ENCODE data around the gene STAT6.

Gene STAT6

GRCh38 chr12:57111031-57111734 lies at the start of gene STAT6:
Gene STAT6 (minus strand): TSS chr12:57111362. CDS start chr12:57108278, 3,084 bp downstream.
- in situ Hi-C loops (cut with MboI; ENCODE audit: low sequenced_read_pairs): no loop called here

- in situ Hi-C loops (cut with MboI; ENCODE audit: low sequenced_read_pairs): no loop called here
Measured at GRCh38 chr12:57160741-57161140, 49.6 kb upstream of the STAT6 start.

GRCh38 chr12:57160040-57160439 lies 48.9 kb upstream of the STAT6 start:
- in situ Hi-C loops (cut with MboI; ENCODE audit: low sequenced_read_pairs): no loop called here

- in situ Hi-C loops (cut with MboI; ENCODE audit: low sequenced_read_pairs): no loop called here
Measured at GRCh38 chr12:57159311-57159710, 48.1 kb upstream of the STAT6 start.

- in situ Hi-C loops (cut with MboI; ENCODE audit: low sequenced_read_pairs): no loop called here
Measured at GRCh38 chr12:57158665-57159064, 47.5 kb upstream of the STAT6 start.

GRCh38 chr12:57158186-57158585 lies 47.0 kb upstream of the STAT6 start:
- in situ Hi-C loops (cut with MboI; ENCODE audit: low sequenced_read_pairs): no loop called here

- in situ Hi-C loops (cut with MboI; ENCODE audit: low sequenced_read_pairs): no loop called here
Measured at GRCh38 chr12:57157588-57158173, 46.5 kb upstream of the STAT6 start.

- in situ Hi-C loops (cut with MboI; ENCODE audit: low sequenced_read_pairs): no loop called here
Measured at GRCh38 chr12:57156701-57157403, 45.7 kb upstream of the STAT6 start.

GRCh38 chr12:57154804-57155434 lies 43.8 kb upstream of the STAT6 start:
- in situ Hi-C loops (cut with MboI; ENCODE audit: low sequenced_read_pairs): no loop called here

GRCh38 chr12:57154076-57154475 lies 42.9 kb upstream of the STAT6 start:
- in situ Hi-C loops (cut with MboI; ENCODE audit: low sequenced_read_pairs): no loop called here

- in situ Hi-C loops (cut with MboI; ENCODE audit: low sequenced_read_pairs): no loop called here
Measured at GRCh38 chr12:57153415-57153997, 42.3 kb upstream of the STAT6 start.

- in situ Hi-C loops (cut with MboI; ENCODE audit: low sequenced_read_pairs): no loop called here
Measured at GRCh38 chr12:57152639-57153038, 41.5 kb upstream of the STAT6 start.

GRCh38 chr12:57151741-57152630 lies 40.8 kb upstream of the STAT6 start:
- in situ Hi-C loops (cut with MboI; ENCODE audit: low sequenced_read_pairs): no loop called here

- in situ Hi-C loops (cut with MboI; ENCODE audit: low sequenced_read_pairs): no loop called here
Measured at GRCh38 chr12:57150400-57151000, 39.3 kb upstream of the STAT6 start.

- in situ Hi-C loops (cut with MboI; ENCODE audit: low sequenced_read_pairs): no loop called here
Measured at GRCh38 chr12:57149245-57149900, 38.2 kb upstream of the STAT6 start.

- in situ Hi-C loops (cut with MboI; ENCODE audit: low sequenced_read_pairs): no loop called here
Measured at GRCh38 chr12:57148469-57149244, 37.5 kb upstream of the STAT6 start.

GRCh38 chr12:57146961-57147944 lies 36.1 kb upstream of the STAT6 start, which contains the start of gene LRP1-AS:
Gene LRP1-AS (minus strand): TSS chr12:57147619.
- in situ Hi-C loops (cut with MboI; ENCODE audit: low sequenced_read_pairs): no loop called here
